HG03558 (cell line): ENCODE measurements around the gene PDZRN3.
"Not testable (repeated sequence)": the region's sequence is repeated elsewhere in the genome, so short reads cannot be mapped to it uniquely, and the experiment has no call there.

Experiments
- ATAC-seq: cut with Tn5 transposase; IDR thresholded peaks from one replicate; pipeline ENCODE4 v1.9.1; 2021; ENCODE audit warnings: moderate number of reproducible peaks; ENCODE audit not compliant: unreplicated experiment; ENCODE audit errors: extremely low read depth

PDZRN3 gene

DNA sequence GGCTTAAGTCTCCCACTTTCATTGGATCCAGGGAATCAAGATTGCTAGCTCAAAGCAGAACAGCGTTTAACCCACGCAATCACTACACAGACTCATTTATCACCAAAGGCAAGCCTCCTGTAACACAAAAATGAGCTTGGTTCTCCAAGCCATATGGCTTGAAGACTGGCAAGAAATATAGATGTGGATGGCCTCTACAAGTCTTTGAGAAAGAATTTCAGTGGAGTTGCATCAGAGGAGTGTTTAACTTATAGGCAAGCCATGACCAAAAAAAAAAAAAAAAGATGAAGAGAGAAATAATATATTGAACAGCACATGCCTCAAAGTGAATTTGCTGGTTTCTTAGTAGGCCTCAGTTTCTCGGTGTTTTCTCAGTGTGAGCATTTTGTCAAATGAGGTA is 27.3 kb downstream of the PDZRN3 start:
- ATAC-seq = no peak

DNA sequence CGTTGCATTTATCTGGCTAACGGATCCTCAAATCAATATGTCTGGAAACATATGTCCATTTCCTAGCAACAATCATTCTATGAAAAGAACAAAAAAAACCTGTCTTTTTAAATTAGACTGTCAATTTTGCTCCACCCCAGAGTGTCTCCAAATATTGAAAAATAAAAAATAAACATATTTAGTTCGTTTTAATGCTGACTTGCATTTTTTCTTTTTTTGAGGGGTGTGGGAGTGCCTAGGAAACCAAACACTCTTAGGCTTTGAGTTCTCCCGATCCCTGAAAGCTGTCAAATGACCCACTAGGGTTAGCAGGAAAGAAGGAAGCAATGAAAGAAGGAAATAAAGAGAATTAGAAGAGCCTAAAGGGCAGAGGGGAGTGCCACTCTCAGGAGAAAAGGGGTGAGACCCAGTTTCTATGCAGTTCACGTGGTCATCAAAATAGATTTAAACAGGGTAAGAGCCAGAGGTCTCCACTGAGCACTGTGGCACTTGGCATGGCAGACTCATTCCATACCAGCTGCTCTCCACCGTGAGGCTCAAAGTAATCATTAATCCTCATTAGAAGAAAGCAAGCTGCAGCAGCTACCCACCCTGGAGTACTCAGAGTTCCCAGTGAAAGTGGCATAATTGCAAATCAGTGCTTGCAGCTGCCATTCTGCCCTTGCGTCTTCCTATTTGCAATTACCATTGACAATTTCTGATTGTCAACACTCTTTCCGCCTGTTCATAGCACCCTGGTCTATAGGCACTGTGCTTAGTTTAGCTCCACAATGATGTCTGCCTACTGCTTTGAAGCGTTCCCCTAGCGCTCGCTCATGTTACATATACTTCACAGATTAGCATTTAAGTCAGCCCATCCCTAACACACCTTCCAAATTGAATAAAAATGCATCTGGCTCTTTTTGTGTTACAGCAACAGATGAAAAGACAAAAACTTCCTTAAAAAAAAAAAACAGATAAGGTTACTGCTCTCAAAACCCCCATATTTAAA is 32.3 kb downstream of the PDZRN3 start:
- no peak for ATAC-seq

GRCh38 chr3:73591286-73591800 is 33.4 kb downstream of the PDZRN3 start:
- no peak for ATAC-seq

GRCh38 chr3:73586628-73587027 is 38.1 kb downstream of the PDZRN3 start:
- ATAC-seq = no peak

GRCh38 chr3:73586190-73586589 is 38.6 kb downstream of the PDZRN3 start:
- ATAC-seq = no peak

DNA sequence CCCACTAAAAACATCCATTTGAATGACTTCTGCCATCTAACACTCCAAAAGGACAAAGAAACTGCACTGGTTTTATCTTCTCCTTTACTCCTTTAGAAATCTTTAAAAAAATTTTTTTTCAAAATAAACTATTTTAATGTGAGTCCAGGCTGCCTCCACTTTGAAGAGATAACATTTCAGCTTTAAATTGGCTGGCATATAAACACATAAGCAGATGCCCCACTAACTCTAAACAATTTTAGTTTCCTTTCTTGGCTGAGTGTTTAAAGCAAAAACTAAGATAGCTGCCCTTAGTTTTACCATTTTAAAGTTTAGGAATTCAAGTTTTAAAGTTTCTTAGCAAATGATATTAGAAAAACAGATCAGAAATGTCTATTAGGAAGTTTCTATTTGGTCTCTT is 39.9 kb downstream of the PDZRN3 start:
- no peak for ATAC-seq

DNA sequence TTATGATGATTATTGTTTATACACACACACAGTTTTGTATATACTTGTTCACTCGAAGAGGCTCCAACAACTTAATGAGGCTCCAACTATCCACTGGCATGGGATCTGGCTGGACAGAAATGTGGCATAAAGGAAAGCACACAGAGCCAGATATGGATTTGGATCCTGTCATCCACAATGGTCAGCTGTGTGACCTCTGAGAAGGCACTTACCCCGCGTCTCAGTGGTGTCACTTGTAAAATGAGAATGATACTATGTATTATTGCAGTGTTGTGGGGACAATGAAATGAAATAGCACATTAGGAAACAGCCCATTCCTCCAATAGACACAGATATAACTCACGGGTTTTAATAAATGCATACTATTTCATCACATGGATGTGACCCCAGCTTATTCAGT is 42.2 kb downstream of the PDZRN3 start:
- ATAC-seq = no peak

DNA sequence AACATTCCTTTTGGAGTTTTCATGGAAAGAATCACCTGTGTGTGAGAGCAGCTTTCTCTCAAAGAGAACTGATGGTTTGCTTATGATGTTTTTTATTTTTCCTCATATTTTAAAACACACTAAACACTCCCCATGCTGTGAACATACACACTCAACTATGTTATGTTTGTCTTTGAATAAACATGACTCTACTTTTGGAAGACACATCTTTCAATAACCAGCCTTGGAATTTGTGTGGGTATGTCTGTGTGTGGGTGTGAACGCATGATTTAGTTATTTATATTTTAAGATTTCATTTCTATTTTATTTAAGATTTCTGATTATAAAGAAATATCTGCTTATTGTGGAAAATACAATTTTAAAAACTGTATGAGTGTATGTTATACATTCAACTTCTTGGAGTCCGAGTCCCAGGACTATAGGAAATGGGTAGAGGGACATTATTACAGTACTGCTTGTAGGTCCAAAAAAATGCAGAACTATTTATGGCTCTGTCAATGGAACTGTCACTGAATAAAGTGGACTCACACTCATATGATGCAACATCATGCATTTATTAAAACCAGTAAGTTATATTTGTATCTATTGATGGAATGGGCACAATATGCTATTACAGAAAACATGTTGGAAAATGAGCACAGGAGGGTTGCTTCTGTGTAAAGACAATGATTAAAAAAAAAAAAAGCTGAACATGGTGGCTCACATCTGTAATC is 43.5 kb downstream of the PDZRN3 start:
- ATAC-seq = no peak

- ATAC-seq = no peak
Measured at GRCh38 chr3:73580343-73580742, 44.4 kb downstream of the PDZRN3 start.

DNA sequence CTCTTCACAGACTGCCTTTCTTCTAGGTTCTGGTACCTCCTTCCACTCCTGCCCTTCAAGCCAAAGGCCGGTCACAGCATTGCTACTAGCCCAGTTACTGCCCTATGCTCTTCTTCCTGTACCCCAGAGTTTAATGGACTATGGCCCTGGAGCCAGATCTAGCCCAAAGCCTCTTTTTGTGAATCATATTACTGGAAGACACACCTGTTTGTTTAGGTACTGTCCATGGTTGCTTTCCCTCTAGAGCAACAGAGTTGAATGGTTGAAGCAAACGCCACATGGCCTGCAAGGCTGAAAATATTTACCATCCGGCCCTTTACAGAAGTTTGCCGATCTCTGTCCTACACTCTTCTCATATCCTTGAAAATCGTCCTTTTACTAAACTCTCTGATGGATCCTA is 47.0 kb downstream of the PDZRN3 start:
- no peak for ATAC-seq

GRCh38 chr3:73576999-73577461 is 47.7 kb downstream of the PDZRN3 start:
- no peak for ATAC-seq

DNA sequence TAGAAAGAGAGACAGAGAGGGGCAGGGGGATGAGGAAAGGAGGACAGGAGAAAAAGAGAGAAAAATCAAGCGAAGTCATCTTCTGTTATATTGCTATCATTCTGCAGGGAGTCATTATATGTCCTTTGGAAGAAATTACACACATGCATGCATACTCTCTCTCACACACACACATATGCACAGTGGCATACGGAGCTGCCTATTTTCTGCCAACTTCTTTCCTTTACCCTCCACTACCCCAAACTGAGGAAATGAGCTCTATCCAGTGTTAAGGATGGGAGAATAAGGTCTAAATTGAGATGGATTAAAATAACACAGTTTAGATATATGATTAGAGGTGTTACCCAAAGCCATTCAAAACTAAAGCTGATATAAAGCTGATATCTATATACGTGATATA is 48.8 kb downstream of the PDZRN3 start:
- ATAC-seq = no peak

DNA sequence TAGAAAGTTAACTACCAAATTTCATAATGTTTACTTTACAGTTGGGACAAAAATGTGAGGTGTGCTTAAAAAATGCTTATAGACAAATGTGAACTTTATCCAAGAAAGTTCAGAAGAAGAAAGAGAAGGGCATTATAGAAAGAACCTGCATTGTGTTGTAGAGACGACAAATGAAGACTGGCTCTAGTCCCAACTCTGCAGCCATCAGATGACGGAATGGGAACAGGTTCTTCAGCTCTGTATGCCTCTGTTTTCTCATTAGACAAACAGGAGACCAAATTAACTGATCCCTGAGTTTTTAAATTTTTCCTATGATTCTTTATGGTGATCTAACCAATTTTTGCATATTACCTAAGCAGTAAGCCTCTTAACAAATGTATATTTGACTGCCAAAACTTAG is 49.2 kb downstream of the PDZRN3 start:
- ATAC-seq = no peak

DNA sequence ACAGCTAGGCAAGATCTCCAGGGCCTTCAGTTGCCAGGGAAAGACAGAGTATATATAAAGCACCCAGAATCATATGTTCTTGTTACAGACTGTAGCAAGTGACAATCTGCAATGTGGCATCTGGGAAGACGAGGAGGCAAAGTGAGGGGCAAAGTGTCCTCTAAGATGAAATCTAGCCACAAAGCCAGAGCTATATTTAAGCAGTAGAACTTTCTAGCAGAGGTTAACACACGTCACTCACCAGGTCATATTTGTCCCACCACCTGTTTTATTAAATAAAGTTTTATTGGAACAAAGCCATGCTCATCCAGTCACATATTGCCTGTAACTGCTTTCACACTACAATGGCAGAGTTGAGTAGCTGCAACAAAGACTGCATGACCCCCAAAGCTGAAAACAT is 51.5 kb downstream of the PDZRN3 start:
- no peak for ATAC-seq

- ATAC-seq = no peak
Measured at GRCh38 chr3:73572368-73572767, 52.4 kb downstream of the PDZRN3 start.

- ATAC-seq = no peak
Measured at GRCh38 chr3:73571238-73571794, 53.4 kb downstream of the PDZRN3 start.

DNA sequence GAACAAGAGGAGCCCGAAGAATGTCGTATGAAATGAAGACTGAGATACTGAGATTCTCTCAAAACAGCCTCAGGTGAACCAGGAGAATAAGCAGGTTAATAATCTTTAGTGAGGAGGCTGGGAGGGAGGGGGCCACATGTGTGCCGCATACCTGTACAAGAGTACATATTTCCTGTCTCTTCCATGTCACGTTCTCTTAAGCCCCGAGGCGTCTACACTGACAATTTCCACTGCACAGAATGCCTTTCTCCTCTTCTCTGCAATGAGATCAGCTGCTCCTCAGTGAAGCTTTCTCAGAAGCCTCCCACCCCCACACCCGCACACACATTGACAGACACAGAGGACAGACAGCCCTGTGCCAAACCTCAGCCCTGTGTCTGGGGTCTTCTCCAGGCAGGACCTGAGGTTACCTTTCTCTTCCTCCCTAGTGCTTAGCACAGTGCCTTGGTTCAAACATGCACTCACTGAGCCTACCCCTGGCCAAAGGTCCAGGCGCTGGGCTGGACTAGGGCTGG is 55.4 kb downstream of the PDZRN3 start:
- no peak for ATAC-seq

DNA sequence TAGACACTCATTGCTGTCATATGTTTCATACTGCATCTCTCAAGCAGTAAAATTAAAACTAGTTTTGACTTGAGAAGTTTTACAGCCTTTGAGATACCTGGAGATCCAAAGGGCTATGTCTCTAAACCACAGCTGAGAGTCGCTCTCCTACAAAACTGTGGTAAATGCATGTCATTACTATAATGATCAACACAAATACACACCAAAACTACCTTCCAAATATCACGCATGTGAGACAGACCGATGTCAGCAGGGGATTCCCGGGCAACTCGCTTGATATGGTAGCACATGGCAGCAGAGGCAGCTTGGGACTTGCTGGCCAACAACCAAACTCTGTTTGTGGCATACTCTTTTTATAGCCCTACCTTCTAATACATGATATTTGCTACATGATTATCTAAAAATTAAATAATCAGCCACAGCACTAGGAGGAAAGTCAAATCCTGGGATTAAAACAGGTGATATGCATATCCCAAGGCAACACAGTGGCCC is 56.3 kb downstream of the PDZRN3 start:
- ATAC-seq = no peak

GRCh38 chr3:73565374-73565773 is 59.4 kb downstream of the PDZRN3 start:
- ATAC-seq = not testable (repeated sequence)

DNA sequence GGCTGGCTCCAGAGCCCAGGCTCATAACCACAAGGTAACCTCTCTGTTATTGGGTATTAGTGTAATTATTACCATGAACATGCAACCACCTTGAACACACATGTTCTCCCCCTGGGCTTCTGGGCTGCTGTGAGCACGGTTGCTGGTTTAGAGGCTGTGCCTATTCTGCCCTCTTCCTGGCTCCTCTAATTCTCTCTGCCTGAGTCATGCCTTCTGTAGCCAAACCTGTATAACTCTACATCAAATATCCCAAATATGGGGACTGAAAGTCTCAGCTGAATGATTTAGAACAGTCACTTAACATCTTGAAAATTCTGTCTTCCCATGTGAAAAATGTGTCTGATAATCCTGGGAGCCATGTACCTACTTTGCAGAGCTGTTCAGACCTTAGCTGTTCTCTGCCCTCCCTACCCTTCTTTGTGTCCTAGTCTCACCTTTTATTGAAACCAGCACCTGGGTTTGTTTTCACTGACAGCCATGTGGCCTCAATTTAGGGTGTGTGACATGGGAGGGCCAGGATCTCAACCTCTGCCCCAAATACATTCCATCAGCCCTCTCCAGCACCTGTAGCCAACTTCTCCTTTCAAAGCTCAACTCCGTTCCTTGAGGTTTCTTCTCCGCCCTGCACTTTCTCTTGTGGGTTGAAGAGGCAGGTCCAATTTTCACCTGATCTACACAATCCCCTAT is 60.7 kb downstream of the PDZRN3 start:
- ATAC-seq = no peak
